ENCODE results near the gene DMBT1.

Gene DMBT1

DNA sequence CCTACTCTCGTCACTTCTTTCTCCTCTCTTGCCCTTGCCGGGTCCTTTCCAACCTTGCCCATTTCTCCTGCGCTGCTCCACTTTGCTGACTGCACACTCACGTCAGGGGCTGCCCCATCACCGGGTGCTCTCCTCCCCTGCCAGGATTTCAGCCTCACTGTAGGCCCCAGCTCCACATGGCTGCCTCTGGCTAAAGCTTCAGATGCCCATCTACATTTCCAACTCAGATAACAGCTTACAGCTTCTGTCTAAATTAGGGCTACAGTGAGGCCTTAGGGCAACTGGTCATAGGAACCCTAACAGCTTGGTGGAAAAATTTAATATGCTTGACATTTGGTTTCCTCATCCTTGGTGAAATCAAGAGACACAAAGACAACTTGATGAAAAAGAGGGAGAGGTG is 113.2 kb downstream of the DMBT1 start:
- no peak for TF ChIP-seq EZH2 (IDR thresholded peaks at IDR 0.05; ENCODE audit: borderline replicate concordance, low read depth, low read length, severe bottlenecking)
- H3K9me3 ChIP-seq (ENCODE audit: insufficient read depth, low read length, severe bottlenecking): no peaks in the 10 kb centered on the region
- H3K27ac ChIP-seq (ENCODE audit: low read length): no peak overlapping the region
- H3K4me3 ChIP-seq (ENCODE audit: low read depth in 1 of 2, low read length in 2 of 2): no peak overlapping the region
- no peak for ATAC-seq (ENCODE audit: insufficient read depth, low read depth)
- no peaks in the 10 kb centered on the region for H3K79me2 ChIP-seq (ENCODE audit: insufficient read depth, low read length)
- DNase-seq: no peak
- no peak overlapping the region for H3K9ac ChIP-seq (ENCODE audit: low read depth, low read length)
- H4K20me1 ChIP-seq (ENCODE audit: insufficient read depth, low read length): no peaks in the 10 kb centered on the region
- no peak overlapping the region for H2AFZ ChIP-seq (ENCODE audit: low read depth, low read length)
- H3K27me3 ChIP-seq (ENCODE audit: insufficient read depth, low read length, poor library complexity): peaks cover 3% of the 10 kb centered on the region
- no peaks in the 10 kb centered on the region for H3K36me3 ChIP-seq (ENCODE audit: insufficient read depth, low read length)
- H3K4me1 ChIP-seq (ENCODE audit: insufficient read depth, low read length): no peaks in the 10 kb centered on the region
- no peak overlapping the region for H3K4me2 ChIP-seq (ENCODE audit: insufficient read depth, low read length)

DNA sequence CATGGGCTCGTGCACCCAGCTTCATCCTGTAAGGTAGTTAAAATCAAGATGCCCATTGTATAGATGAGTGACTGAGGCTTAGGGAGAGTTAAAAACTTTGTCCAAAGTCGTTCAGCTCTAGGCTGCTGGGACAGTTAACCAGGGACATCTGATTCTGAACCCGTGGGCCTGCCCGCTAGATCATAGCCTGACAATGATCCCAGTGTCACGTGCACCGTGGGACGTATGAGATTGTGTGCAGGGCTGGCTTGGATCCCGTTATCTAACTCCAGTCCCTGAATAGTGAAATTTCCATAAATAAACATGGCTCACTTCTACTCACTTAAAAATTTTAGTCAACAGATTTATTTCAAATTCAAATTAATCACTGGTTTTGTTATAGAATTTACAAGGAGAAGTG is 114.2 kb downstream of the DMBT1 start:
- no peak overlapping the region for H3K9ac ChIP-seq (ENCODE audit: low read depth, low read length)
- H3K9me3 ChIP-seq (ENCODE audit: insufficient read depth, low read length, severe bottlenecking): no peaks in the 10 kb centered on the region
- H3K36me3 ChIP-seq (ENCODE audit: insufficient read depth, low read length): no peaks in the 10 kb centered on the region
- H4K20me1 ChIP-seq (ENCODE audit: insufficient read depth, low read length): no peaks in the 10 kb centered on the region
- H3K4me2 ChIP-seq (ENCODE audit: insufficient read depth, low read length): no peak overlapping the region
- no peak for TF ChIP-seq EZH2 (IDR thresholded peaks at IDR 0.05; ENCODE audit: borderline replicate concordance, low read depth, low read length, severe bottlenecking)
- TF ChIP-seq, protein P1, sequence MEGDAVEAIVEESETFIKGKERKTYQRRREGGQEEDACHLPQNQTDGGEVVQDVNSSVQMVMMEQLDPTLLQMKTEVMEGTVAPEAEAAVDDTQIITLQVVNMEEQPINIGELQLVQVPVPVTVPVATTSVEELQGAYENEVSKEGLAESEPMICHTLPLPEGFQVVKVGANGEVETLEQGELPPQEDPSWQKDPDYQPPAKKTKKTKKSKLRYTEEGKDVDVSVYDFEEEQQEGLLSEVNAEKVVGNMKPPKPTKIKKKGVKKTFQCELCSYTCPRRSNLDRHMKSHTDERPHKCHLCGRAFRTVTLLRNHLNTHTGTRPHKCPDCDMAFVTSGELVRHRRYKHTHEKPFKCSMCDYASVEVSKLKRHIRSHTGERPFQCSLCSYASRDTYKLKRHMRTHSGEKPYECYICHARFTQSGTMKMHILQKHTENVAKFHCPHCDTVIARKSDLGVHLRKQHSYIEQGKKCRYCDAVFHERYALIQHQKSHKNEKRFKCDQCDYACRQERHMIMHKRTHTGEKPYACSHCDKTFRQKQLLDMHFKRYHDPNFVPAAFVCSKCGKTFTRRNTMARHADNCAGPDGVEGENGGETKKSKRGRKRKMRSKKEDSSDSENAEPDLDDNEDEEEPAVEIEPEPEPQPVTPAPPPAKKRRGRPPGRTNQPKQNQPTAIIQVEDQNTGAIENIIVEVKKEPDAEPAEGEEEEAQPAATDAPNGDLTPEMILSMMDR (IDR thresholded peaks at IDR 0.05; ENCODE audit: borderline replicate concordance, extremely low read depth, low read length, poor library complexity, severe bottlenecking): no peak
- no peak overlapping the region for H3K4me3 ChIP-seq (ENCODE audit: low read depth in 1 of 2, low read length in 2 of 2)
- H3K27ac ChIP-seq (ENCODE audit: low read length): no peak overlapping the region
- no peaks in the 10 kb centered on the region for H3K4me1 ChIP-seq (ENCODE audit: insufficient read depth, low read length)
- H3K27me3 ChIP-seq (ENCODE audit: insufficient read depth, low read length, poor library complexity): peaks cover 2% of the 10 kb centered on the region
- no peaks in the 10 kb centered on the region for H3K79me2 ChIP-seq (ENCODE audit: insufficient read depth, low read length)
- DNase-seq: no peak
- ATAC-seq (ENCODE audit: insufficient read depth, low read depth): no peak
- no peak overlapping the region for H2AFZ ChIP-seq (ENCODE audit: low read depth, low read length)

DNA sequence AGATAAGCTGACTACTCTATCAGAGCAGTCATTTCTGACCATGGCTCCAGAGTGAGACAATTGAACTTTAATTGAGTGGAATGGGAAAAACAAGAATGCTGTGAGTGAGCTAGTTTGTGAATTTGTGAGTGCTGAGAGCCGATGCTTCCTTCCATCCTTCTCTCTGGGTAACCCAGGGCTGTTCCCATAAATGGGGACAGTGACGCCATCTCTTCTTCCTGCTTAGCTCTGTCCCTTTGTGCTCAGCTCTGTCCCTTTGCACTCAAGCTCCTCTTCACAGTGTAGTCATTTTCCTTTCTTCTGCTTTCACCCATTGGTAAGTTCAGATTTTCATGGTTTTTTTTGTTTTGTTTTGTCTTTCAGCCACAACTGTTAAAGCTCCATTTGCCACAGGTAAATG is 114.7 kb downstream of the DMBT1 start:
- no peak for DNase-seq
- Histone ChIP-seq H4K20me1 (ENCODE audit: insufficient read depth, low read length) (no peaks in the 10 kb centered on the region), H3K27ac (ENCODE audit: low read length) (no peak overlapping the region), H3K9ac (ENCODE audit: low read depth, low read length) (no peak overlapping the region), H3K4me3 (ENCODE audit: low read depth in 1 of 2, low read length in 2 of 2) (no peak overlapping the region), H3K27me3 (ENCODE audit: insufficient read depth, low read length, poor library complexity) (peaks cover under 1% of the 10 kb centered on the region), H3K4me1 (ENCODE audit: insufficient read depth, low read length) (no peaks in the 10 kb centered on the region), H3K9me3 (ENCODE audit: insufficient read depth, low read length, severe bottlenecking) (no peaks in the 10 kb centered on the region), H3K79me2 (ENCODE audit: insufficient read depth, low read length) (no peaks in the 10 kb centered on the region), H3K36me3 (ENCODE audit: insufficient read depth, low read length) (no peaks in the 10 kb centered on the region), H2AFZ (ENCODE audit: low read depth, low read length) (no peak overlapping the region), H3K4me2 (ENCODE audit: insufficient read depth, low read length) (no peak overlapping the region)
- no peak for TF ChIP-seq EZH2 (IDR thresholded peaks at IDR 0.05; ENCODE audit: borderline replicate concordance, low read depth, low read length, severe bottlenecking)
- TF ChIP-seq, protein P1 (IDR thresholded peaks at IDR 0.05; ENCODE audit: borderline replicate concordance, extremely low read depth, low read length, poor library complexity, severe bottlenecking): no peak
- no peak for ATAC-seq (ENCODE audit: insufficient read depth, low read depth)

DNA sequence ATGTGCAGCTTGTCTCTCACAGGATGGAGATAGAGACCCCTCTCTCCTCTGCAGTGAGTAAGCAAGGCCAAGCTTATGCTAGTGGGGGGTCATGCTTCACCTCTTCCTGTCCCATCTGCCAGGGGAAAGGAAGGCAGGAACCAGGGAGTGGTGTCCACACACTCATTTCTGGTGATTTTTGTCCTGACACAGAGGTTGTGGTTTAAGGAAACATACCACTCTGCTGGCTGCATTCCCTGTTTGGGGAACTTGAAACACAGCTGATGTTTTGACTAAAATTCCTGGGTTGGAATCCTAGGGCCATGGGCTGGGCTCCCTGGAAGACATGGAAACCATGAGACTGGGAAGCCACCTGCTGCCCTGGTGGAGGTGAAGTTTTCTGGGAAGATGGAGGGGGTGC is 117.7 kb downstream of the DMBT1 start:
- Histone ChIP-seq H3K27me3 (ENCODE audit: insufficient read depth, low read length, poor library complexity) (no peaks in the 10 kb centered on the region), H3K36me3 (ENCODE audit: insufficient read depth, low read length) (no peaks in the 10 kb centered on the region), H3K4me3 (ENCODE audit: low read depth in 1 of 2, low read length in 2 of 2) (no peak overlapping the region), H3K4me2 (ENCODE audit: insufficient read depth, low read length) (no peak overlapping the region), H3K27ac (ENCODE audit: low read length) (no peak overlapping the region), H3K79me2 (ENCODE audit: insufficient read depth, low read length) (no peaks in the 10 kb centered on the region), H3K4me1 (ENCODE audit: insufficient read depth, low read length) (no peaks in the 10 kb centered on the region), H4K20me1 (ENCODE audit: insufficient read depth, low read length) (no peaks in the 10 kb centered on the region), H3K9me3 (ENCODE audit: insufficient read depth, low read length, severe bottlenecking) (no peaks in the 10 kb centered on the region), H3K9ac (ENCODE audit: low read depth, low read length) (no peak overlapping the region), H2AFZ (ENCODE audit: low read depth, low read length) (no peak overlapping the region)
- ATAC-seq (ENCODE audit: insufficient read depth, low read depth) (no peak), DNase-seq (no peak)
- TF ChIP-seq EZH2 (IDR thresholded peaks at IDR 0.05; ENCODE audit: borderline replicate concordance, low read depth, low read length, severe bottlenecking): no peak
- TF ChIP-seq, protein P1 (IDR thresholded peaks at IDR 0.05; ENCODE audit: borderline replicate concordance, extremely low read depth, low read length, poor library complexity, severe bottlenecking): no peak

Data from DND-41 (cell line).